Left ventricle myocardium inferior (tissue), 1 donor: ENCODE results near the gene SEC31A. TPM values are rescaled to one million over a fixed set of nuclear protein-coding genes. Genes with fewer than 3 reads are reported as not detected.

ENCODE experiments used
- DNase-seq: peaks from one replicate; pipeline ENCODE4 v3.0.0-alpha.2; 2020
- H3K27ac ChIP-seq: fragments of 200-600 bp; replicated peaks from 2 replicates; pipeline ENCODE4 v1.8.0; 2021
- H3K27me3 ChIP-seq: fragments of 200-600 bp; 2 replicates; pipeline ENCODE4 v1.8.0; 2021; ENCODE audit warnings: low read depth
- H3K36me3 ChIP-seq: fragments of 200-600 bp; 2 replicates; pipeline ENCODE4 v1.8.0; 2021
- H3K4me1 ChIP-seq: fragments of 200-600 bp; 2 replicates; pipeline ENCODE4 v1.8.0; 2021
- H3K4me3 ChIP-seq: fragments of 200-600 bp; 2 replicates; pipeline ENCODE4 v1.8.0; 2021; ENCODE audit warnings: mild to moderate bottlenecking, moderate library complexity
- H3K9me3 ChIP-seq: fragments of 200-600 bp; replicated peaks from 2 replicates; pipeline ENCODE4 v1.8.0; 2021
- CTCF ChIP-seq: fragments of 200-600 bp; IDR thresholded peaks from 2 replicates; pipeline ENCODE4 v1.8.0; 2021; ENCODE audit warnings: antibody characterized with exemption, mild to moderate bottlenecking, borderline replicate concordance
- intact Hi-C: fragments of 100-400 bp; cut with micrococcal nuclease; formaldehyde crosslinking; loops from one replicate; pipeline ENCODE4 v1.11.0; 2022
- total RNA-seq: library from RNA; stranded (reverse); fragmentation: NEBNext Ultra II Directional; extraction: Animal tissue kit (Norgen Biotek cat#: 25700); gene quantifications from one replicate; pipeline ENCODE4 v1.2.1, GENCODE V29; 2021
- donor health status: DM: no; HTN: yes; CAD: no; lungs with severe emphysema.

The SEC31A gene
- total RNA-seq, 1 donor from 2014 or later = 115 TPM

GRCh38 chr4:82774711-82775171 lies 116.2 kb downstream of the SEC31A start:
- no peak for DNase-seq
- intact Hi-C loops = no loop called here

GRCh38 chr4:82773057-82773456 lies 117.9 kb downstream of the SEC31A start:
- H3K27me3 ChIP-seq = peaks cover 12% of the 10 kb centered on the region
- TF ChIP-seq CTCF = no peak
- H3K27ac ChIP-seq = no peak overlapping the region
- no peak for DNase-seq
- intact Hi-C loops = no loop called here
- no peak overlapping the region for H3K4me3 ChIP-seq
- H3K9me3 ChIP-seq = no peaks in the 10 kb centered on the region
- H3K4me1 ChIP-seq = peaks cover 4% of the 10 kb centered on the region
- H3K36me3 ChIP-seq = no peaks in the 10 kb centered on the region

More at GRCh38 chr4:82774711-82775171, 116.2 kb downstream of the SEC31A start:
- TF ChIP-seq CTCF = no peak
- Histone ChIP-seq H3K9me3 (no peaks in the 10 kb centered on the region), H3K4me1 (peaks cover 4% of the 10 kb centered on the region), H3K4me3 (no peak overlapping the region), H3K36me3 (no peaks in the 10 kb centered on the region), H3K27ac (no peak overlapping the region), H3K27me3 (peaks cover 12% of the 10 kb centered on the region)

GRCh38 chr4:82770607-82771006 lies 120.3 kb downstream of the SEC31A start:
- intact Hi-C loops = no loop called here
- no peak overlapping the region for H3K27ac ChIP-seq
- peaks cover 13% of the 10 kb centered on the region for H3K9me3 ChIP-seq
- H3K27me3 ChIP-seq = peaks cover 12% of the 10 kb centered on the region
- no peak for DNase-seq
- no peak for TF ChIP-seq CTCF
- H3K4me3 ChIP-seq = no peak overlapping the region
- peaks cover 4% of the 10 kb centered on the region for H3K4me1 ChIP-seq
- no peaks in the 10 kb centered on the region for H3K36me3 ChIP-seq

Other genes with a start within 250 kb of the SEC31A start
- 4.5 TPM for gene SCD5, start 92.4 kb downstream of the SEC31A start, total RNA-seq
- 5.6 TPM for gene THAP9, start 9.6 kb upstream of the SEC31A start, total RNA-seq
- 6.2 TPM for gene LIN54, start 119.7 kb upstream of the SEC31A start, total RNA-seq
- gene COPS4, start 144.0 kb upstream of the SEC31A start, total RNA-seq = 53.6 TPM
- 1.5 TPM for gene PLAC8, start 223.6 kb upstream of the SEC31A start, total RNA-seq